Body of pancreas (tissue), 4 donors: ENCODE results near the gene CD44. TPM values are rescaled to one million over a fixed set of nuclear protein-coding genes. Genes with fewer than 3 reads are reported as not detected.
A peak's percentile ranks its signal among the peaks of the same experiment; 100 is the strongest.

ENCODE experiments used
- ATAC-seq: fragments of 150-250 bp; one replicate; pipeline ENCODE4 v1.9.1; 2016
- DNase-seq, 4 donors: peaks; one replicate each; pipeline ENCODE4 v3.0.0-alpha.2; 2019
- H3K27ac ChIP-seq, 4 donors: fragments of 200-600 bp; sonication (generic); 1 replicate in 3 of 4; 2 replicates in 1 of 4; pipeline versions ENCODE4 v1.5.1 to v1.6.1; 2016 to 2019; ENCODE audit warnings: mild to moderate bottlenecking in 1 of 4, mixed read lengths in 1 of 4, moderate library complexity in 1 of 4
- H3K27me3 ChIP-seq, 2 donors: fragments of 200-600 bp; sonication (generic); one replicate each; pipeline ENCODE4 v1.6.0; 2016; ENCODE audit warnings: mild to moderate bottlenecking in 1 of 2
- H3K36me3 ChIP-seq, 2 donors: fragments of 200-600 bp; sonication (generic); replicated peaks in 1 of 2; 2 replicates each; pipeline ENCODE4 v1.5.1; 2016; ENCODE audit warnings: low read depth in 2 of 2; ENCODE audit not compliant: insufficient read depth in 1 of 2
- H3K4me1 ChIP-seq: fragments of 200-600 bp; sonication (generic); one replicate; pipeline ENCODE4 v1.6.0; 2016
- H3K4me3 ChIP-seq, 2 donors: fragments of 200-600 bp; sonication (generic); 1 replicate in 1 of 2; 2 replicates in 1 of 2; pipeline ENCODE4 v1.5.1; 2016 to 2019
- H3K9me3 ChIP-seq, 3 donors: fragments of 200-600 bp; sonication (generic); 1 replicate in 2 of 3; 2 replicates in 1 of 3; pipeline ENCODE4 v1.5.1; 2016
- POLR2A ChIP-seq, 3 donors: fragments of 450-650 bp; IDR thresholded peaks; one replicate each; pipeline ENCODE4 v1.6.1; 2016; ENCODE audit warnings: antibody characterized with exemption in 3 of 3, mild to moderate bottlenecking in 2 of 3
- WGBS, 2 donors: methylation state at CpG; one replicate each; pipeline ENCODE4 v1.1.5; 2017; 5-methylcytosine and 5-hydroxymethylcytosine counted together
- intact Hi-C: fragments of 100-400 bp; cut with DNase I; formaldehyde crosslinking; loops from one replicate; pipeline ENCODE4 v1.15.1; 2023
- total RNA-seq, 2 donors: library from RNA; depleted of rRNA; stranded (reverse); fragments of >200 nt; gene quantifications; one replicate each; pipeline ENCODE4 v1.1.0, GENCODE V29; 2016
- TF ChIP-seq, protein P1 (sequence below), 7 experiments: fragments of 450-650 bp in 4 of 7; fragments of 200-600 bp in 3 of 7; sonication (generic) in 3 of 7; IDR thresholded peaks; one replicate each; pipeline ENCODE4 v1.5.1; 2016 to 2019; ENCODE audit warnings: antibody characterized with exemption in 7 of 7

The CD44 gene
- total RNA-seq, 2 donors from 2014 or later: 266 to 433 TPM

DNA sequence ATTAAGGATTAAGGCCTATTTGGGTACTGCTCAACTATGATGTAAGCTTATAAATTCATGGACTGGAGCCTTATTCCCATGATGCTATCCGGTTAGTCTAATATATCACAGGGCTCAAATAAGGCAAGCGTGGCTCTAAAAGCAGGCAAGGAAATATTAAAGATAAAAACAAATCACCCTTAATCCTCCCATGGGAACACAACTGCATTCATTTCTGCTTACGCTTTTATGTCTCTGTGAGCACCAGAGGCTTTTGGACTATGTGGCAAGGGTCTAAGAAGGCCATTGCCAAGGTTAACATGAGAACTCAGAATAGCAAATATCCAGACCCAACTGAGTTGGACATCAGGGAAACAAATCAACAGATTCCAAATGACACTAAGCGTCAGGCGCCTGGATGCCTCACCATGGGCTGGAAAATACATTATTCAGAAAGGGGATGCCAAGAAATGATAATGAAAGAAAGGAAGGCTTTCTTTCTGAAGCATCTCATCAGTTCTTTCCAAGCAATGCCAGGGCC, 142.3 kb downstream of the CD44 start:
- no peak overlapping the region for H3K4me3 ChIP-seq
- H3K27me3 ChIP-seq: no peaks in the 10 kb centered on the region
- peaks cover 0 to 2% of the 10 kb centered on the region in 2 donors for H3K36me3 ChIP-seq
- H3K27ac ChIP-seq: peak overlapping the region in 1 of 4 donors; percentile 11
- no peak for TF ChIP-seq POLR2A (IDR thresholded peaks at IDR 0.05)
- TF ChIP-seq, protein P1, sequence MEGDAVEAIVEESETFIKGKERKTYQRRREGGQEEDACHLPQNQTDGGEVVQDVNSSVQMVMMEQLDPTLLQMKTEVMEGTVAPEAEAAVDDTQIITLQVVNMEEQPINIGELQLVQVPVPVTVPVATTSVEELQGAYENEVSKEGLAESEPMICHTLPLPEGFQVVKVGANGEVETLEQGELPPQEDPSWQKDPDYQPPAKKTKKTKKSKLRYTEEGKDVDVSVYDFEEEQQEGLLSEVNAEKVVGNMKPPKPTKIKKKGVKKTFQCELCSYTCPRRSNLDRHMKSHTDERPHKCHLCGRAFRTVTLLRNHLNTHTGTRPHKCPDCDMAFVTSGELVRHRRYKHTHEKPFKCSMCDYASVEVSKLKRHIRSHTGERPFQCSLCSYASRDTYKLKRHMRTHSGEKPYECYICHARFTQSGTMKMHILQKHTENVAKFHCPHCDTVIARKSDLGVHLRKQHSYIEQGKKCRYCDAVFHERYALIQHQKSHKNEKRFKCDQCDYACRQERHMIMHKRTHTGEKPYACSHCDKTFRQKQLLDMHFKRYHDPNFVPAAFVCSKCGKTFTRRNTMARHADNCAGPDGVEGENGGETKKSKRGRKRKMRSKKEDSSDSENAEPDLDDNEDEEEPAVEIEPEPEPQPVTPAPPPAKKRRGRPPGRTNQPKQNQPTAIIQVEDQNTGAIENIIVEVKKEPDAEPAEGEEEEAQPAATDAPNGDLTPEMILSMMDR (IDR thresholded peaks at IDR 0.05): no peak
- H3K9me3 ChIP-seq: no peaks in the 10 kb centered on the region
- intact Hi-C loops: no loop called here
- H3K4me1 ChIP-seq: peaks cover 26% of the 10 kb centered on the region
- ATAC-seq (no peak), DNase-seq (no peak)
- 88 to 91% methylated on average over 5 of the region's 5 CpGs for WGBS, 2 donors

Other genes with a start within 250 kb of the CD44 start
- gene APIP, start 222.8 kb upstream of the CD44 start, total RNA-seq: 10 to 100 TPM in 1 of 2 donors, 1 to 10 TPM in 1; 8.9 to 36.8 TPM
- gene PDHX, start 222.6 kb upstream of the CD44 start, total RNA-seq: 10 to 100 TPM; 10.4 to 51.4 TPM